Neural progenitor cell (in vitro differentiated cells): ENCODE measurements around the gene RHBDL1. TPM values are rescaled to one million over a fixed set of nuclear protein-coding genes. Genes with fewer than 3 reads are reported as not detected.

Source experiments
- DNase-seq: peaks from one replicate; pipeline ENCODE4 v3.0.0-alpha.2; 2016; ENCODE audit warnings: low spot score
- H2AFZ ChIP-seq: fragments of 200-600 bp; sonication (generic); replicated peaks from 2 replicates; pipeline ENCODE4 v1.6.1; 2016; ENCODE audit warnings: antibody characterized with exemption
- H3F3A ChIP-seq: fragments of 200-600 bp; sonication (generic); 2 replicates; pipeline ENCODE4 v1.6.1; 2016; ENCODE audit warnings: antibody characterized with exemption, low read depth
- H3K27ac ChIP-seq: fragments of 200-600 bp; sonication (generic); 2 replicates; pipeline ENCODE4 v1.5.1; 2016; ENCODE audit warnings: mild to moderate bottlenecking
- H3K27me3 ChIP-seq: fragments of 200-600 bp; sonication (generic); 2 replicates; pipeline ENCODE4 v1.6.1; 2016; ENCODE audit warnings: mild to moderate bottlenecking, moderate library complexity
- H3K36me3 ChIP-seq: fragments of 200-600 bp; sonication (generic); 2 replicates; pipeline ENCODE4 v1.5.1; 2016
- H3K4me1 ChIP-seq: fragments of 200-600 bp; sonication (generic); 2 replicates; pipeline ENCODE4 v1.6.1; 2016; ENCODE audit warnings: mixed run types
- H3K4me2 ChIP-seq: fragments of 200-600 bp; sonication (generic); 2 replicates; pipeline ENCODE4 v1.6.1; 2016
- H3K4me3 ChIP-seq: fragments of 200-600 bp; sonication (generic); 2 replicates; pipeline ENCODE4 v1.5.1; 2016
- H3K79me2 ChIP-seq: fragments of 200-600 bp; sonication (generic); 2 replicates; pipeline ENCODE4 v1.6.1; 2016; ENCODE audit warnings: low read depth
- H3K9ac ChIP-seq: fragments of 200-600 bp; sonication (generic); 2 replicates; pipeline ENCODE4 v1.6.1; 2016
- H3K9me3 ChIP-seq: fragments of 200-600 bp; sonication (generic); 2 replicates; pipeline ENCODE4 v1.5.1; 2016; ENCODE audit warnings: low read depth
- H4K20me1 ChIP-seq: fragments of 200-600 bp; sonication (generic); 2 replicates; pipeline ENCODE4 v1.6.1; 2016; ENCODE audit warnings: low read depth
- H3K27ac Mint-ChIP-seq: 3 replicates; pipeline ENCODE4 v1.8.0; 2021; ENCODE audit warnings: mixed read lengths
- H3K27me3 Mint-ChIP-seq: 2 replicates; pipeline ENCODE4 v1.8.0; 2022; ENCODE audit warnings: low read depth, mild to moderate bottlenecking, inconsistent platforms, moderate library complexity, mixed read lengths; ENCODE audit not compliant: insufficient read depth
- H3K36me3 Mint-ChIP-seq: 3 replicates; pipeline ENCODE4 v1.8.0; 2021; ENCODE audit warnings: mixed read lengths
- H3K4me1 Mint-ChIP-seq: 3 replicates; pipeline ENCODE4 v1.8.0; 2021; ENCODE audit warnings: mixed read lengths
- H3K4me3 Mint-ChIP-seq: 3 replicates; pipeline ENCODE4 v1.8.0; 2021; ENCODE audit warnings: mild to moderate bottlenecking, moderate library complexity, mixed read lengths
- H3K9me3 Mint-ChIP-seq: 3 replicates; pipeline ENCODE4 v1.8.0; 2020; ENCODE audit warnings: mixed read lengths
- CTCF ChIP-seq: fragments of 200-600 bp; sonication (generic); IDR thresholded peaks from 2 replicates; pipeline ENCODE4 v1.5.1; 2017; ENCODE audit warnings: antibody characterized with exemption, mild to moderate bottlenecking
- EZH2 ChIP-seq: fragments of 200-600 bp; sonication (generic); IDR thresholded peaks from 2 replicates; pipeline ENCODE4 v1.6.1; 2017; ENCODE audit warnings: antibody characterized with exemption, mild to moderate bottlenecking, moderate library complexity
- EZH2phosphoT487 ChIP-seq: fragments of 200-600 bp; sonication (generic); IDR thresholded peaks from 2 replicates; pipeline ENCODE4 v1.6.1; 2017; ENCODE audit warnings: antibody characterized with exemption
- total RNA-seq: library from RNA; depleted of rRNA; stranded (reverse); fragments of >200 nt; gene quantifications from 2 replicates; pipeline ENCODE4 v1.2.3, GENCODE V29; 2015; ENCODE audit warnings: low replicate concordance

The RHBDL1 gene
- total RNA-seq, 1 donor from 2014 or later, result 0.28 TPM

- Histone ChIP-seq H3K4me2 (peak overlapping the region; percentile 76), H3K27ac (no peak overlapping the region), H3K27me3 (peaks cover 95% of the 10 kb centered on the region), H3K9ac (no peak overlapping the region), H3K36me3 (no peaks in the 10 kb centered on the region), H2AFZ (no peak overlapping the region), H3F3A (peaks cover 26% of the 10 kb centered on the region), H4K20me1 (peaks cover 24% of the 10 kb centered on the region), H3K79me2 (no peaks in the 10 kb centered on the region), H3K4me1 (peaks cover 8% of the 10 kb centered on the region), H3K9me3 (no peaks in the 10 kb centered on the region), H3K4me3 (peak overlapping the region; percentile 44)
- Mint-ChIP-seq H3K9me3 (no peaks in the 10 kb centered on the region), H3K36me3 (no peaks in the 10 kb centered on the region), H3K27ac (no peak overlapping the region), H3K4me1 (peaks cover 8% of the 10 kb centered on the region), H3K4me3 (no peak overlapping the region), H3K27me3 (peaks cover 41% of the 10 kb centered on the region)
- TF ChIP-seq EZH2 (peak; percentile 78), CTCF (no peak), EZH2phosphoT487 (peak; percentile 64)
- DNase-seq, result no peak
These were observed 19.4 kb downstream of the RHBDL1 start for GRCh38 chr16:694863-695354.

- no peaks in the 10 kb centered on the region for H3K9me3 Mint-ChIP-seq
- H3K36me3 Mint-ChIP-seq, result no peaks in the 10 kb centered on the region
- peak overlapping the region; percentile 74 for H3K4me2 ChIP-seq
- peaks cover 6% of the 10 kb centered on the region for H3K4me1 Mint-ChIP-seq
- TF ChIP-seq EZH2phosphoT487 (peak; percentile 71), CTCF (no peak), EZH2 (peak; percentile 16)
- H3K27ac ChIP-seq, result no peak overlapping the region
- H3K9ac ChIP-seq, result no peak overlapping the region
- no peak overlapping the region for H3K27ac Mint-ChIP-seq
- peaks cover 100% of the 10 kb centered on the region for H3K27me3 ChIP-seq
- no peaks in the 10 kb centered on the region for H3K9me3 ChIP-seq
- peak overlapping the region; percentile 37 for H3K4me3 ChIP-seq
- no peak overlapping the region for H2AFZ ChIP-seq
- H3K4me1 ChIP-seq, result peaks cover 8% of the 10 kb centered on the region
- H3K4me3 Mint-ChIP-seq, result peak overlapping the region; percentile 48
- H3K27me3 Mint-ChIP-seq, result peaks cover 41% of the 10 kb centered on the region
- no peaks in the 10 kb centered on the region for H3K36me3 ChIP-seq
- H4K20me1 ChIP-seq, result peaks cover 30% of the 10 kb centered on the region
- DNase-seq, result peak; percentile 60
- H3F3A ChIP-seq, result peaks cover 26% of the 10 kb centered on the region
- H3K79me2 ChIP-seq, result no peaks in the 10 kb centered on the region
These were observed 20.1 kb downstream of the RHBDL1 start for GRCh38 chr16:695355-696089.

- H3K9ac ChIP-seq, result no peak overlapping the region
- no peak overlapping the region for H3K27ac Mint-ChIP-seq
- H3K9me3 Mint-ChIP-seq, result no peaks in the 10 kb centered on the region
- no peaks in the 10 kb centered on the region for H3K36me3 Mint-ChIP-seq
- peaks cover 49% of the 10 kb centered on the region for H3K27me3 Mint-ChIP-seq
- no peak overlapping the region for H2AFZ ChIP-seq
- H3K4me3 Mint-ChIP-seq, result no peak overlapping the region
- no peaks in the 10 kb centered on the region for H3K9me3 ChIP-seq
- peaks cover 100% of the 10 kb centered on the region for H3K27me3 ChIP-seq
- no peak overlapping the region for H3K4me3 ChIP-seq
- H3K36me3 ChIP-seq, result no peaks in the 10 kb centered on the region
- H3K27ac ChIP-seq, result no peak overlapping the region
- peaks cover 6% of the 10 kb centered on the region for H3F3A ChIP-seq
- TF ChIP-seq EZH2 (no peak), CTCF (no peak), EZH2phosphoT487 (no peak)
- no peak for DNase-seq
- H4K20me1 ChIP-seq, result peaks cover 64% of the 10 kb centered on the region
- no peak overlapping the region for H3K4me2 ChIP-seq
- peaks cover 3% of the 10 kb centered on the region for H3K4me1 Mint-ChIP-seq
- no peaks in the 10 kb centered on the region for H3K79me2 ChIP-seq
- H3K4me1 ChIP-seq, result peaks cover 8% of the 10 kb centered on the region
These were observed 23.6 kb downstream of the RHBDL1 start for GRCh38 chr16:698911-699671.
